PC-9 (cell line): ENCODE measurements around the gene GRAP. TPM values are rescaled to one million over a fixed set of nuclear protein-coding genes. Genes with fewer than 3 reads are reported as not detected.
"Not testable (repeated sequence)": the region's sequence is repeated elsewhere in the genome, so short reads cannot be mapped to it uniquely, and the experiment has no call there.

Source experiments
- Bru-seq: library from RNA; stranded (reverse); fragments of 400-500 nt; gene quantifications from one replicate; lab custom pipeline; 2021; lab: Mats Ljungman, UMichigan
- BruChase-seq, 2 experiments: library from RNA; stranded (reverse); fragments of 400-500 nt; gene quantifications; one replicate each; lab custom pipeline; 2021; lab: Mats Ljungman, UMichigan
- BruUV-seq: library from RNA; stranded (reverse); fragments of 400-500 nt; replicated peaks from 2 replicates; lab custom pipeline; 2021; lab: Mats Ljungman, UMichigan
- CTCF ChIA-PET: fragments of 300-600 bp; sonication (Branson Sonifier 250); formaldehyde crosslinking; loops from one replicate; lab custom pipeline; 2022; ENCODE audit warnings: antibody characterized with exemption; lab: Charles Lee
- POLR2A ChIA-PET: fragments of 300-600 bp; sonication (Branson Sonifier 250); formaldehyde crosslinking; loops from one replicate; lab custom pipeline; 2022; ENCODE audit warnings: antibody characterized with exemption; ENCODE audit not compliant: unreplicated experiment; lab: Charles Lee
- DNase-seq, 2 experiments: peaks; one replicate each; pipeline versions ENCODE4 v3.0.0 to v3.0.0-alpha.2; 2015 to 2022; ENCODE audit warnings: mixed read lengths in 1 of 2
- H2AFZ ChIP-seq: fragments of 200-600 bp; sonication (generic); 2 replicates; pipeline ENCODE4 v1.8.1; 2017; ENCODE audit warnings: antibody characterized with exemption
- H3F3A ChIP-seq: fragments of 200-600 bp; sonication (generic); 2 replicates; pipeline ENCODE4 v1.8.1; 2017; ENCODE audit warnings: antibody characterized with exemption, mild to moderate bottlenecking, low read depth; ENCODE audit not compliant: insufficient read depth
- H3K27ac ChIP-seq: fragments of 200-600 bp; sonication (generic); 2 replicates; pipeline ENCODE4 v1.6.1; 2016; ENCODE audit warnings: mixed run types
- H3K27me3 ChIP-seq: fragments of 200-600 bp; sonication (generic); 2 replicates; pipeline ENCODE4 v1.6.1; 2016; ENCODE audit warnings: low read depth, mixed run types; ENCODE audit not compliant: insufficient read depth
- H3K36me3 ChIP-seq: fragments of 200-600 bp; sonication (generic); 2 replicates; pipeline ENCODE4 v1.6.1; 2016; ENCODE audit warnings: low read depth, mixed run types
- H3K4me1 ChIP-seq: fragments of 200-600 bp; sonication (generic); replicated peaks from 2 replicates; pipeline ENCODE4 v1.6.1; 2016; ENCODE audit warnings: mixed run types; ENCODE audit not compliant: insufficient read depth
- H3K4me2 ChIP-seq: fragments of 200-600 bp; sonication (generic); 2 replicates; pipeline ENCODE4 v1.6.1; 2017; ENCODE audit warnings: mixed run types
- H3K4me3 ChIP-seq: fragments of 200-600 bp; sonication (generic); 2 replicates; pipeline ENCODE4 v1.6.1; 2016; ENCODE audit warnings: mixed run types
- H3K79me2 ChIP-seq: fragments of 200-600 bp; sonication (generic); 2 replicates; pipeline ENCODE4 v1.6.1; 2017; ENCODE audit warnings: low read depth, mixed run types
- H3K9me2 ChIP-seq: fragments of 200-600 bp; sonication (generic); 2 replicates; pipeline ENCODE4 v1.8.1; 2017; ENCODE audit warnings: mild to moderate bottlenecking; ENCODE audit not compliant: insufficient read depth
- H3K9me3 ChIP-seq: fragments of 200-600 bp; sonication (generic); 2 replicates; pipeline ENCODE4 v1.8.1; 2016; ENCODE audit warnings: low read depth; ENCODE audit not compliant: insufficient read depth
- H4K20me1 ChIP-seq: fragments of 200-600 bp; sonication (generic); 2 replicates; pipeline ENCODE4 v1.8.1; 2017; ENCODE audit not compliant: insufficient read depth
- intact Hi-C: fragments of 100-400 bp; cut with micrococcal nuclease; formaldehyde crosslinking; loops from one replicate; pipeline ENCODE4 v1.10.0; 2022; ENCODE audit not compliant: unreplicated experiment
- long read RNA-seq: library from polyadenylated mRNA; stranded (forward); transcript quantifications from one replicate; pipeline ENCODE4 v2.0.0, GENCODE V29; 2022
- total RNA-seq: library from RNA; stranded (reverse); gene quantifications from 2 replicates; pipeline ENCODE4 v1.2.3, GENCODE V29; 2021

The GRAP gene
- total RNA-seq = 0.48 and 0.93 TPM in 2 replicates
- Bru-seq, nascent RNA = percentile 9 among the genes with signal in this experiment
- BruChase-seq, experiment 1, labeled RNA remaining after a 2-hour chase = percentile 15 among the genes with signal in this experiment
- BruChase-seq, experiment 2, labeled RNA remaining after a 6-hour chase = percentile 13 among the genes with signal in this experiment
- long read RNA-seq = 0 reads

GRCh38 chr17:19046782-19047375 is at the start of gene GRAP:
TSS of gene GRAP (minus strand) at chr17:19046957. CDS start at chr17:19046926, 31 bp downstream.
- H3K27ac ChIP-seq, H3K27me3 ChIP-seq, H3K36me3 ChIP-seq, H4K20me1 ChIP-seq, POLR2A ChIA-PET, DNase-seq, H3K4me1 ChIP-seq, H2AFZ ChIP-seq, H3K79me2 ChIP-seq, CTCF ChIA-PET, H3F3A ChIP-seq, H3K4me2 ChIP-seq, intact Hi-C loops, BruUV-seq, H3K4me3 ChIP-seq, H3K9me2 ChIP-seq, H3K9me3 ChIP-seq: not testable (repeated sequence)

- DNase-seq, H3K4me1 ChIP-seq, intact Hi-C loops, H3K9me3 ChIP-seq, POLR2A ChIA-PET, H3K36me3 ChIP-seq, H3K27me3 ChIP-seq, CTCF ChIA-PET, H3K9me2 ChIP-seq, H3K4me3 ChIP-seq, H3K27ac ChIP-seq, H3K4me2 ChIP-seq, H4K20me1 ChIP-seq, H3F3A ChIP-seq, H3K79me2 ChIP-seq, H2AFZ ChIP-seq, BruUV-seq: not testable (repeated sequence)
Observed at GRCh38 chr17:19093684-19094438, 47.1 kb upstream of the GRAP start.

- H3K4me3 ChIP-seq, BruUV-seq, intact Hi-C loops, H3K27ac ChIP-seq, H3K9me2 ChIP-seq, H3K4me2 ChIP-seq, H3K4me1 ChIP-seq, H2AFZ ChIP-seq, H3F3A ChIP-seq, H3K9me3 ChIP-seq, H4K20me1 ChIP-seq, H3K79me2 ChIP-seq, POLR2A ChIA-PET, H3K27me3 ChIP-seq, CTCF ChIA-PET, H3K36me3 ChIP-seq: not testable (repeated sequence)
- DNase-seq = peak; percentile 31 to 33
Observed at GRCh38 chr17:19092737-19093683, 46.3 kb upstream of the GRAP start.

GRCh38 chr17:19090058-19090772 is 43.5 kb upstream of the GRAP start:
- H3K27me3 ChIP-seq, H3K4me1 ChIP-seq, H3K36me3 ChIP-seq, H4K20me1 ChIP-seq, H3K9me3 ChIP-seq, H3K9me2 ChIP-seq, POLR2A ChIA-PET, H3F3A ChIP-seq, H3K79me2 ChIP-seq, H3K4me2 ChIP-seq, intact Hi-C loops, CTCF ChIA-PET, H3K27ac ChIP-seq, H2AFZ ChIP-seq, H3K4me3 ChIP-seq, DNase-seq: not testable (repeated sequence)
- BruUV-seq = TSS peak; percentile 15

- H3K36me3 ChIP-seq, H3K9me3 ChIP-seq, H4K20me1 ChIP-seq, H2AFZ ChIP-seq, H3K4me1 ChIP-seq, intact Hi-C loops, H3K9me2 ChIP-seq, CTCF ChIA-PET, H3F3A ChIP-seq, H3K4me3 ChIP-seq, POLR2A ChIA-PET, H3K27me3 ChIP-seq, H3K27ac ChIP-seq, DNase-seq, BruUV-seq, H3K4me2 ChIP-seq, H3K79me2 ChIP-seq: not testable (repeated sequence)
Observed at GRCh38 chr17:19088804-19089685, 42.3 kb upstream of the GRAP start.

- H3K4me1 ChIP-seq, H3K36me3 ChIP-seq, H3K9me3 ChIP-seq, H3K27ac ChIP-seq, H3K4me3 ChIP-seq, CTCF ChIA-PET, POLR2A ChIA-PET, BruUV-seq, H3F3A ChIP-seq, intact Hi-C loops, H2AFZ ChIP-seq, H3K4me2 ChIP-seq, H3K79me2 ChIP-seq, H3K9me2 ChIP-seq, H4K20me1 ChIP-seq, H3K27me3 ChIP-seq, DNase-seq: not testable (repeated sequence)
Observed at GRCh38 chr17:19077386-19077785, 30.6 kb upstream of the GRAP start.
